Neural progenitor cell (in vitro differentiated cells): ENCODE data around the gene PAQR7.

ENCODE experiments used
- EZH2 ChIP-seq: fragments of 200-600 bp; sonication (generic); IDR thresholded peaks from 2 replicates; pipeline ENCODE4 v1.6.1; 2017; ENCODE audit warnings: antibody characterized with exemption, mild to moderate bottlenecking, moderate library complexity
- EZH2phosphoT487 ChIP-seq: fragments of 200-600 bp; sonication (generic); IDR thresholded peaks from 2 replicates; pipeline ENCODE4 v1.6.1; 2017; ENCODE audit warnings: antibody characterized with exemption
- TF ChIP-seq, protein P1 (sequence below): fragments of 200-600 bp; sonication (generic); IDR thresholded peaks from 2 replicates; pipeline ENCODE4 v1.5.1; 2017; ENCODE audit warnings: antibody characterized with exemption, mild to moderate bottlenecking

DNA sequence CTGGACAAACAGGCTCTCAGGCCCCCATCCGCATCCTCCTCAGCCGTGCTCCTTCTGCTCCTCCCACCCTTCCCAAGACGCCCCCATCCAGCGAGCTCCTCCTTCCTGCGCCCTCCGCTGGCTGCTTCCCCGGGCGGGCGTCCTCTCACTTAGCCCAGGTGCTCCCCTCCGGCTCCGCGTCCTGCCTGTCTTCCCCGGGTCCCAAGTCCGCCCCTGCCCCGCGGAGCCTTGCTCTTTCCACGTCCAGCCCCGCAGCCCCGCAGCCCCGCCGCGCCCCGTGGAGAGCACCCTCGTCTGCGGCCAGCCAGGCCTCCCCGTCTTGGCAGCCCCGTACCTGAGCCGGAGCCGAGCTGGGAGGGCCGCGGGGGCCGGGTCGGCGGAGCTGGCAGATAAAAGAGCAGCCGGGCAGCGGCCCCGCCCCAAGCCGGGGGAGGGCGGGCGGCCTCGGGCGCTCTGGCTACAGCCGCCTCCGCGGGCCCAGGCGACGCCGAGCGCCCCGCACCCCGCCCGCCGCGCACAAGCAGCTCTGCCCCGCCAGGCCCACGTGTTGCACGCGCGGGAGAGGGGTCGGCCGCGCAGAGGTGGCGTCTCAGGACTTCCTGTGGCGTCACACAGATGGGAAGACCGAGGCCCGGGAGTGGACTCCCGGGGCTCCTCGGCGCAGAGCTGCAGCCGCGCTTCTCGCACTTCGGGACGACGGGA is at the start of gene PAQR7:
- TF ChIP-seq, protein P1, sequence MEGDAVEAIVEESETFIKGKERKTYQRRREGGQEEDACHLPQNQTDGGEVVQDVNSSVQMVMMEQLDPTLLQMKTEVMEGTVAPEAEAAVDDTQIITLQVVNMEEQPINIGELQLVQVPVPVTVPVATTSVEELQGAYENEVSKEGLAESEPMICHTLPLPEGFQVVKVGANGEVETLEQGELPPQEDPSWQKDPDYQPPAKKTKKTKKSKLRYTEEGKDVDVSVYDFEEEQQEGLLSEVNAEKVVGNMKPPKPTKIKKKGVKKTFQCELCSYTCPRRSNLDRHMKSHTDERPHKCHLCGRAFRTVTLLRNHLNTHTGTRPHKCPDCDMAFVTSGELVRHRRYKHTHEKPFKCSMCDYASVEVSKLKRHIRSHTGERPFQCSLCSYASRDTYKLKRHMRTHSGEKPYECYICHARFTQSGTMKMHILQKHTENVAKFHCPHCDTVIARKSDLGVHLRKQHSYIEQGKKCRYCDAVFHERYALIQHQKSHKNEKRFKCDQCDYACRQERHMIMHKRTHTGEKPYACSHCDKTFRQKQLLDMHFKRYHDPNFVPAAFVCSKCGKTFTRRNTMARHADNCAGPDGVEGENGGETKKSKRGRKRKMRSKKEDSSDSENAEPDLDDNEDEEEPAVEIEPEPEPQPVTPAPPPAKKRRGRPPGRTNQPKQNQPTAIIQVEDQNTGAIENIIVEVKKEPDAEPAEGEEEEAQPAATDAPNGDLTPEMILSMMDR = peak; percentile 23
- TF ChIP-seq EZH2 (peak; percentile 51), EZH2phosphoT487 (peak; percentile 33)
